Measurements from ENCODE around the gene IRF4. TPM values are rescaled to one million over a fixed set of nuclear protein-coding genes. Genes with fewer than 3 reads are reported as not detected.

Gene IRF4
- polyA plus RNA-seq, 4 donors, result 0.14 to 0.23 (median 0.17) TPM

GRCh38 chr6:352896-353470 is 38.6 kb upstream of the IRF4 start:
- DNase-seq (ENCODE audit: low read depth in 4 of 4, low spot score in 3 of 4), result no peak

GRCh38 chr6:353642-354614 is 37.6 kb upstream of the IRF4 start:
- DNase-seq (ENCODE audit: low read depth in 4 of 4, low spot score in 3 of 4), result no peak

GRCh38 chr6:354631-355280 is 36.8 kb upstream of the IRF4 start:
- no peak for DNase-seq (ENCODE audit: low read depth in 4 of 4, low spot score in 3 of 4)

- DNase-seq (ENCODE audit: low read depth in 4 of 4, low spot score in 3 of 4), result no peak
Measured at GRCh38 chr6:355373-356208, 36.0 kb upstream of the IRF4 start.

- DNase-seq (ENCODE audit: low read depth in 4 of 4, low spot score in 3 of 4), result no peak
Measured at GRCh38 chr6:356828-357251, 34.7 kb upstream of the IRF4 start.

- DNase-seq (ENCODE audit: low read depth in 4 of 4, low spot score in 3 of 4), result no peak
Measured at GRCh38 chr6:357261-357790, 34.2 kb upstream of the IRF4 start.

- no peak for DNase-seq (ENCODE audit: low read depth in 4 of 4, low spot score in 3 of 4)
Measured at GRCh38 chr6:357791-358341, 33.7 kb upstream of the IRF4 start.

- no peak for DNase-seq (ENCODE audit: low read depth in 4 of 4, low spot score in 3 of 4)
Measured at GRCh38 chr6:358432-358831, 33.1 kb upstream of the IRF4 start.

- no peak for DNase-seq (ENCODE audit: low read depth in 4 of 4, low spot score in 3 of 4)
Measured at GRCh38 chr6:358847-359246, 32.7 kb upstream of the IRF4 start.

GRCh38 chr6:359261-360035 is 32.1 kb upstream of the IRF4 start:
- no peak for DNase-seq (ENCODE audit: low read depth in 4 of 4, low spot score in 3 of 4)

GRCh38 chr6:360349-360748 is 31.2 kb upstream of the IRF4 start:
- no peak for DNase-seq (ENCODE audit: low read depth in 4 of 4, low spot score in 3 of 4)

GRCh38 chr6:360764-361373 is 30.7 kb upstream of the IRF4 start:
- DNase-seq (ENCODE audit: low read depth in 4 of 4, low spot score in 3 of 4), result no peak

GRCh38 chr6:361411-362132 is 30.0 kb upstream of the IRF4 start:
- DNase-seq (ENCODE audit: low read depth in 4 of 4, low spot score in 3 of 4), result no peak

- no peak for DNase-seq (ENCODE audit: low read depth in 4 of 4, low spot score in 3 of 4)
Measured at GRCh38 chr6:362231-362923, 29.2 kb upstream of the IRF4 start.

- no peak for DNase-seq (ENCODE audit: low read depth in 4 of 4, low spot score in 3 of 4)
Measured at GRCh38 chr6:362924-363249, 28.7 kb upstream of the IRF4 start.

- no peak for DNase-seq (ENCODE audit: low read depth in 4 of 4, low spot score in 3 of 4)
Measured at GRCh38 chr6:363291-363690, 28.3 kb upstream of the IRF4 start.

- no peak for DNase-seq (ENCODE audit: low read depth in 4 of 4, low spot score in 3 of 4)
Measured at GRCh38 chr6:363909-364308, 27.6 kb upstream of the IRF4 start.

All from right renal pelvis (tissue), 4 donors.